Right cardiac atrium (tissue), 5 donors: ENCODE measurements around the gene SLFN11. TPM values are rescaled to one million over a fixed set of nuclear protein-coding genes. Genes with fewer than 3 reads are reported as not detected.
A peak's percentile ranks its signal among the peaks of the same experiment; 100 is the strongest.

Experiments
- ATAC-seq, 2 donors: fragments of 200-7000 bp; cut with Tn5 transposase; one replicate each; pipeline versions ENCODE4 v1.8.0 to v1.9.1; 2020; ENCODE audit warnings: moderate library complexity in 2 of 2, mild to moderate bottlenecking in 1 of 2
- DNase-seq, 3 donors: peaks; one replicate each; pipeline ENCODE4 v3.0.0-alpha.2; 2020
- H3K27ac ChIP-seq: one replicate; pipeline ENCODE4 v1.5.1; 2013; ENCODE audit warnings: mild to moderate bottlenecking, low read length, control low read depth, moderate library complexity
- H3K27me3 ChIP-seq: one replicate; pipeline ENCODE4 v1.6.1; 2013; ENCODE audit not compliant: control insufficient read depth, insufficient read depth
- H3K4me1 ChIP-seq: one replicate; pipeline ENCODE4 v1.6.1; 2013; ENCODE audit warnings: low read length; ENCODE audit not compliant: control insufficient read depth, insufficient read depth
- H3K4me3 ChIP-seq: one replicate; pipeline ENCODE4 v1.5.1; 2013; ENCODE audit warnings: low read length, control low read depth
- H3K9me3 ChIP-seq: one replicate; pipeline ENCODE4 v1.6.1; 2013; ENCODE audit warnings: low read length; ENCODE audit not compliant: control insufficient read depth
- WGBS: extraction: QIAGEN DNeasy Blood & Tissue Kit; methylation state at CpG from one replicate; pipeline ENCODE4 v1.1.7; 2013; 5-methylcytosine and 5-hydroxymethylcytosine counted together
- intact Hi-C, 4 donors: fragments of 100-400 bp; cut with DNase I; formaldehyde crosslinking; loops; one replicate each; pipeline versions ENCODE4 v1.11.0 to v1.14.0; 2022 to 2023
- polyA plus RNA-seq: library from polyadenylated mRNA; stranded (reverse); fragments of 200-250 nt; gene quantifications from one replicate; pipeline ENCODE4 v1.2.3, GENCODE V29; 2013
- total RNA-seq, 4 donors: library from RNA; stranded (reverse); fragmentation: NEBNext Ultra II Directional; extraction: Animal tissue kit (Norgen Biotek cat#: 25700); gene quantifications; one replicate each; pipeline ENCODE4 v1.2.1, GENCODE V29; 2021
- donor health status: healthy with polysubstance abuse.
- donor health status: DM: no; HTN: yes; CAD: no.
- donor health status: DM: no; HTN: no; CAD: no.
- donor health status: DM: no; HTN: yes; CAD: no; lungs with severe emphysema.
- donor health status: DM: yes; HTN: yes; CAD: no.

Gene SLFN11
- total and polyA plus RNA-seq, 5 donors = 9.2 to 21.5 (median 18.5) TPM

GRCh38 chr17:35387496-35387895, 14.1 kb upstream of the SLFN11 start:
- Histone ChIP-seq H3K27me3 (no peaks in the 10 kb centered on the region), H3K4me1 (no peaks in the 10 kb centered on the region), H3K9me3 (no peaks in the 10 kb centered on the region), H3K4me3 (no peak overlapping the region), H3K27ac (no peak overlapping the region)
- DNase-seq (no peak), ATAC-seq (no peak)
- intact Hi-C loops = no loop called here

DNA sequence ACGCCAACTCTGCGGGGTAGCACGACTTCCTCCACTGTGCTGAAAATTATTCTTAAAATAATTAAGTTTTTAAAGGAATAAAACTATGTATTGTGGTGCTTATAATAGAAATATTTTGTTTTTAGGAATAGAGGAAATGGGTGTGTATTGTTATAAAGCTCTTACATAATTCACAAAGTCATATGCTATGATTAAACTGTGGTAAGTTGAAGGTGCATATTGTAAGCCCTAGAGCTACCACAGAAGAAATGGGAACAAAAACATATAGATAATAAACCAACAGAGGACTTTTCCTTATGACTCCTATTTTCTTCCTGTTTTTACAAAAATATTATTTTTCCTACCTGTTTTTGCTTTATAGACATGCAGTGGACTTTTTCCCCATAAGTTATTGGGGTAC, 4.3 kb upstream of the SLFN11 start:
- DNase-seq (no peak), ATAC-seq (no peak)
- no peaks in the 10 kb centered on the region for H3K9me3 ChIP-seq
- H3K27ac ChIP-seq = peak overlapping the region; percentile 37
- H3K27me3 ChIP-seq = no peaks in the 10 kb centered on the region
- H3K4me3 ChIP-seq = peak overlapping the region; percentile 15
- intact Hi-C loops = loop anchor here in 1 of 4 donors (10.0 kb wide), 1 partner anchor 57 kb away; the partner anchor contains the start of gene SLFN12
- 67% methylated on average over 3 of the region's 3 CpGs for WGBS
- peaks cover 2% of the 10 kb centered on the region for H3K4me1 ChIP-seq

- no peak overlapping the region for H3K4me3 ChIP-seq
- ATAC-seq = no peak
- intact Hi-C loops = loop anchor here in 1 of 4 donors (10.0 kb wide), 1 partner anchor 58 kb away; the partner anchor contains the start of gene SLFN12
- H3K27ac ChIP-seq = no peak overlapping the region
- 73% methylated on average over 2 of the region's 2 CpGs for WGBS
- DNase-seq = no peak
- peaks cover 2% of the 10 kb centered on the region for H3K4me1 ChIP-seq
- no peaks in the 10 kb centered on the region for H3K9me3 ChIP-seq
- H3K27me3 ChIP-seq = no peaks in the 10 kb centered on the region
These were observed 3.6 kb upstream of the SLFN11 start for GRCh38 chr17:35377068-35377467.

GRCh38 chr17:35376245-35376644, 2.8 kb upstream of the SLFN11 start:
- ATAC-seq (no peak), DNase-seq (no peak)
- no peaks in the 10 kb centered on the region for H3K9me3 ChIP-seq
- intact Hi-C loops = loop anchor here in 1 of 4 donors (10.0 kb wide), 1 partner anchor 59 kb away; the partner anchor contains the start of gene SLFN12
- H3K27me3 ChIP-seq = no peaks in the 10 kb centered on the region
- peaks cover 2% of the 10 kb centered on the region for H3K4me1 ChIP-seq
- peak overlapping the region; percentile 28 for H3K4me3 ChIP-seq
- H3K27ac ChIP-seq = peak overlapping the region; percentile 23
- 18% methylated on average over 1 of the region's 1 CpG for WGBS

DNA sequence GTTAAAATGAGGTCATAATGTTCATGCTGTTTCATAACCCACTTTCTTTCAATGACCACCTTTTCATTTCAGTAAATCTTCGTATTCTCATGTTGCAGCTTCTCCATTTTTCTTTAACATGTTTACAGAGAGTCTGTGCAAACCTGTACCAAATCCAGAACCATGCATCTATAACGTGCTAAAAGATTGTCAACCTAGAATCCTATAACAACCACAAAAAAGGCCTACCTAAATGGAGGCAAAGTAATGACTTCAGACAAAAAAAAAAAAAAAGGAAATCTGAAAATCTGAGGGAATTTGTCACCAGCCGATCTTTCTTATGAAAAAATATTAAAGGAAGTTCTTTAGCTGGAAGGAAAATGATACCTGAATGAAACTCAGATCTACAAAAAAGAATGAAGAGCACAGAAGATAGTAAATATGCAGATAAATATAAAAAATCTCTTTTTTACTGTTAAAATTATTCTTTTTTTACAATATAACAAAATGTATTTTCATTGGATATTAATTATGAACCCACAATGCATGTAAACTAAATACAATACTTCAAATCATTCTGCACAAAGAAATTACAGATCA, 1.4 kb upstream of the SLFN11 start:
- H3K9me3 ChIP-seq = no peaks in the 10 kb centered on the region
- WGBS = 37% methylated on average over 3 of the region's 3 CpGs
- ATAC-seq (no peak), DNase-seq (no peak)
- H3K4me3 ChIP-seq = peak overlapping the region; percentile 96
- H3K4me1 ChIP-seq = peaks cover 2% of the 10 kb centered on the region
- no peak overlapping the region for H3K27ac ChIP-seq
- H3K27me3 ChIP-seq = no peaks in the 10 kb centered on the region
- intact Hi-C loops = loop anchor here in 2 of 4 donors (2.0 to 10.0 kb wide), 2 partner anchors 60 to 62 kb away; partner anchors contain the start of gene SLFN12 (in 1 of the 2)

DNA sequence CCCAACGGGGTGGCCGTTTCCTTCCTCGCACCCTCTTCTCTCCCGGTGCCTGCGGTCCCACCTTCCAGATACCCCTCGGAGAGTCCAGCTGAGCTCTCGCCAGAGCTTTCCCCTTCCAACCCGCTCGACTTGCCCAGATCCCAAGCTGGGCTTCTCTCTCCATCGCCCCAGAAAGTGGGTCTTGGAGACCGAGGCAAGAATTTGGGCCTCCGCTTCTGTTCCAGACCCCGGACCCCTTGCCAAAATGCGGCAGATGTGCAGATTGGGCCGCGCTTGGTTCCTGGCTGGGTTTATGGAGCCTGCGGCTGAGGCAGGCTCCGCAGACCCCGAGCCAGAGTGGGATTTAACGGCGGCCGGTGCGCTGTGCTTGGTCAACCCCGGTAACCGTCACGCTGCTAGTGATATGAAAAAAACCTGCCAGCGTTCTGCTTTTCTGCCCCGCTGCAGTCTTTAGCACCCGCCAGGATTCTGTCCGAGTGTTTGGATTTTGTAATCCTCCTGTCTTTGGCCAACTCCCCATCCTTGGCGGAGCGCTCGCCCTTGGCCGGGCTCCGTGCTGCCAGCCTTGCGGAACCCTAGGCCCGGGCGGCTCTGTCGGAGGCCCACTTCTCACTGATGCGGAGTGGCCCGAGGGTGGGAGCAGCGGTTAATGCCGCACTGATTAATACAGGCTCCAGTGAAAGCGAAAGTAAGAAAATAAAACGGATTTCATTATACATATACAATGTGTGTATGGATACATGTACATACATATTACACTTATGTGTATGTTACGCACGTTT, 754 bp upstream of the SLFN11 start:
- Histone ChIP-seq H3K27me3 (no peaks in the 10 kb centered on the region), H3K4me3 (peak overlapping the region; percentile 96), H3K27ac (peak overlapping the region; percentile 96), H3K9me3 (no peaks in the 10 kb centered on the region), H3K4me1 (peaks cover 2% of the 10 kb centered on the region)
- intact Hi-C loops = loop anchor here in 2 of 4 donors (2.0 to 10.0 kb wide), 2 partner anchors 61 kb away; partner anchors contain the start of gene SLFN12 (in 1 of the 2)
- DNase-seq = peak; percentile 72 to 89 (median 88)
- 1% methylated on average over 47 of the region's 47 CpGs for WGBS
- peak; percentile 84 to 85 for ATAC-seq

DNA sequence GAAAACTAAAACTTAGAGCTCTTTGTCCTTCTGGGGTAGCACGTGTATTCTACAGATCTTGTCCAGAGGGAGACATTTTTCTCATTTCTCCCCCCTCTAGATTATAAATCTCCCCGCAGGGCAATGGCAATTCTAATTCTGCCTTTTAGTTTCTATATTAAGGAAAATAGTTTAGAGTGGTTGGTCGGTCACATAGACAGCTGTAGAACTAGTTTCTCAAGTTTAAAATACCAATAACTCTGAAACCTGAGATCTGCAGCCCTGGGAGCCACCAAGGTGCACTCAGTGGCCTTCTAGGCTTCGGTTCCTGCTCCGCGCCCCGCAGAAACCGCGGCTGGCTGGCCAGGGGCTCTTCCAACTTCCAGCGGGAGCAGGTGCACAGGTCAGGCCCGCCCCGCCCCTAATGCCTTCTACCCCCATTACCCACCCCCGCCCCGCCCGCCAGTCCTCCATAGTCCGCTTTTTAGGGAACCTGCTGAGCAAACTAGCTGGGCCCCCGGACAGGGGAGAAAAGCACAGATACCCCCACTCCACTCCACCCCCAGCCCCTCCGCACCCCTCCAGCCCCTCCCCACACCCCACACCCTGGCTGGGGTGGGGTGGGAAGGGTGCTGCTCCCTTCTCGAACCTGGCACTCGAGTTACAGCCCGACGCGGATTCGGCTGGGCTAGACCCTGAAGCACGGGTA, 431 bp downstream of the SLFN11 start:
- Histone ChIP-seq H3K9me3 (no peaks in the 10 kb centered on the region), H3K4me3 (peak overlapping the region; percentile 96), H3K4me1 (peaks cover 2% of the 10 kb centered on the region), H3K27me3 (no peaks in the 10 kb centered on the region), H3K27ac (peak overlapping the region; percentile 96)
- intact Hi-C loops = loop anchor here in 1 of 4 donors (10.0 kb wide), 1 partner anchor 62 kb away; the partner anchor contains the start of gene SLFN12
- peak; percentile 35 to 36 for ATAC-seq
- DNase-seq = peak; percentile 16 to 62 (median 54)
- under 1% methylated on average over 25 of the region's 25 CpGs for WGBS

GRCh38 chr17:35371934-35372333, 1.5 kb downstream of the SLFN11 start:
- no peaks in the 10 kb centered on the region for H3K27me3 ChIP-seq
- 62% methylated on average over 3 of the region's 3 CpGs for WGBS
- ATAC-seq = no peak
- intact Hi-C loops = loop anchor here in 1 of 4 donors (10.0 kb wide), 1 partner anchor 63 kb away; the partner anchor contains the start of gene SLFN12
- no peaks in the 10 kb centered on the region for H3K9me3 ChIP-seq
- no peak for DNase-seq
- peaks cover 2% of the 10 kb centered on the region for H3K4me1 ChIP-seq
- H3K4me3 ChIP-seq = peak overlapping the region; percentile 96
- H3K27ac ChIP-seq = no peak overlapping the region

- ATAC-seq (peak; percentile 86 to 90), DNase-seq (no peak)
- intact Hi-C loops = no loop called here
- H3K4me1 ChIP-seq = no peaks in the 10 kb centered on the region
- no peak overlapping the region for H3K27ac ChIP-seq
- 43% methylated on average over 4 of the region's 4 CpGs for WGBS
- no peaks in the 10 kb centered on the region for H3K27me3 ChIP-seq
- no peak overlapping the region for H3K4me3 ChIP-seq
- H3K9me3 ChIP-seq = no peaks in the 10 kb centered on the region
These were observed 5.2 kb downstream of the SLFN11 start for GRCh38 chr17:35368081-35368830.

DNA sequence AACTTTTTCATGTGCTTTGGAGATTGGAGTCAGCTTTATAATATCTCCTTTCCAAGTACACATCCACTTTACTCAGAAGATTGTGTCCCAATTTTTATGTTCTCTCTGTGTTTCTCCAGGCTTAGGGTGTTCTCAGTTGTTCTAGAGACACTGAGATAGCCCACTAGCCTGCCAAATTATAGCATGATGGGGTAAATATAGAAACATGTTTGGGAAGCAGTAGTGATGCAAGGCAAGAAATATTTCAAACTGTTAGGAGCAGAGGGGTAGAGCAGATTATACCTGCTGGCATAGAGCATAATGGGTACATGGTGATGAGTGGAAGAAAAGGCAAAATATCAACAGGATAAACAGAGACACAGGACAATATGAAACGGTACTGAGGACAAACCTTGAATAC, 12.4 kb downstream of the SLFN11 start:
- WGBS = 54% methylated on average over 1 of the region's 1 CpG
- no peaks in the 10 kb centered on the region for H3K9me3 ChIP-seq
- intact Hi-C loops = no loop called here
- H3K4me1 ChIP-seq = peaks cover 4% of the 10 kb centered on the region
- no peak overlapping the region for H3K4me3 ChIP-seq
- H3K27ac ChIP-seq = no peak overlapping the region
- no peaks in the 10 kb centered on the region for H3K27me3 ChIP-seq
- DNase-seq (no peak), ATAC-seq (peak in 1 of 2 donors; percentile 48)
